ENCODE data around the gene FAM177B.
A peak's percentile ranks its signal among the peaks of the same experiment; 100 is the strongest.

The FAM177B gene

GRCh38 chr1:222736972-222737371, at the start of gene FAM177B:
Gene FAM177B (plus strand): TSS chr1:222737202. CDS start chr1:222746546, 9,344 bp downstream.
- no peak for DNase-seq

- no peak for DNase-seq
Measured at GRCh38 chr1:222691016-222691415, 46.0 kb upstream of the FAM177B start.

- DNase-seq: no peak
Measured at GRCh38 chr1:222694927-222695326, 42.1 kb upstream of the FAM177B start.

- DNase-seq: no peak
Measured at GRCh38 chr1:222696741-222697140, 40.3 kb upstream of the FAM177B start.

- no peak for DNase-seq
Measured at GRCh38 chr1:222697203-222697602, 39.8 kb upstream of the FAM177B start.

GRCh38 chr1:222697826-222698225, 39.2 kb upstream of the FAM177B start:
- DNase-seq: peak; percentile 14

GRCh38 chr1:222702210-222702609, 34.8 kb upstream of the FAM177B start:
- DNase-seq: no peak

GRCh38 chr1:222704260-222704659, 32.7 kb upstream of the FAM177B start:
- DNase-seq: no peak

GRCh38 chr1:222706815-222707214, 30.2 kb upstream of the FAM177B start:
- no peak for DNase-seq

- no peak for DNase-seq
Measured at GRCh38 chr1:222709700-222710153, 27.3 kb upstream of the FAM177B start.

GRCh38 chr1:222711319-222712252, 25.4 kb upstream of the FAM177B start:
- peak; percentile 64 for DNase-seq

- DNase-seq: peak; percentile 87
Measured at GRCh38 chr1:222712253-222713090, 24.5 kb upstream of the FAM177B start, which contains the start of the genes AIDA and BROX. Gene AIDA (minus strand): TSS chr1:222712491. CDS start chr1:222712317, 174 bp downstream. Gene BROX (plus strand): TSS chr1:222712564. CDS start chr1:222715700, 3,136 bp downstream.

GRCh38 chr1:222713091-222713961, 23.7 kb upstream of the FAM177B start:
- peak; percentile 94 for DNase-seq

GRCh38 chr1:222716393-222716792, 20.6 kb upstream of the FAM177B start:
- DNase-seq: no peak

- no peak for DNase-seq
Measured at GRCh38 chr1:222728746-222729145, 8.3 kb upstream of the FAM177B start.

GRCh38 chr1:222730866-222731265, 6.1 kb upstream of the FAM177B start:
- no peak for DNase-seq

GRCh38 chr1:222732216-222733159, 4.5 kb upstream of the FAM177B start:
- no peak for DNase-seq

GRCh38 chr1:222734740-222735139, 2.3 kb upstream of the FAM177B start:
- DNase-seq: no peak

GRCh38 chr1:222736470-222736869, 532 bp upstream of the FAM177B start:
- no peak for DNase-seq

- no peak for DNase-seq
Measured at GRCh38 chr1:222739465-222739864, 2.5 kb downstream of the FAM177B start.

GRCh38 chr1:222739929-222740328, 2.9 kb downstream of the FAM177B start:
- no peak for DNase-seq
